ENCODE results near the gene SLC39A8. TPM values are rescaled to one million over a fixed set of nuclear protein-coding genes. Genes with fewer than 3 reads are reported as not detected.

Gene SLC39A8
- total RNA-seq, 1 donor from 2014 or later, result 6.9 TPM

GRCh38 chr4:102311912-102312311 is 33.4 kb downstream of the SLC39A8 start:
- Mint-ChIP-seq H3K27ac (no peak overlapping the region), H3K36me3 (peaks cover 2% of the 10 kb centered on the region), H3K9me3 (no peaks in the 10 kb centered on the region), H3K4me3 (no peak overlapping the region), H3K27me3 (ENCODE audit: insufficient read depth, low read depth) (no peaks in the 10 kb centered on the region), H3K4me1 (no peaks in the 10 kb centered on the region)
- Histone ChIP-seq H3K9me3 (ENCODE audit: low read depth) (no peaks in the 10 kb centered on the region), H3F3A (ENCODE audit: low read depth) (no peaks in the 10 kb centered on the region), H3K79me2 (ENCODE audit: low read depth) (no peaks in the 10 kb centered on the region), H4K20me1 (ENCODE audit: low read depth) (no peaks in the 10 kb centered on the region), H3K4me2 (no peak overlapping the region), H3K27ac (no peak overlapping the region), H3K9ac (no peak overlapping the region), H3K27me3 (no peaks in the 10 kb centered on the region), H3K4me3 (no peak overlapping the region), H3K4me1 (no peaks in the 10 kb centered on the region), H3K36me3 (no peaks in the 10 kb centered on the region), H2AFZ (replicated peaks) (no peak overlapping the region)
- no peak for DNase-seq (ENCODE audit: low spot score)
- TF ChIP-seq EZH2phosphoT487 (IDR thresholded peaks at IDR 0.05), result no peak
- no peak for TF ChIP-seq CTCF (IDR thresholded peaks at IDR 0.05)
- TF ChIP-seq EZH2 (IDR thresholded peaks at IDR 0.05), result no peak

GRCh38 chr4:102311407-102311806 is 33.9 kb downstream of the SLC39A8 start:
- Mint-ChIP-seq H3K9me3 (no peaks in the 10 kb centered on the region), H3K4me1 (no peaks in the 10 kb centered on the region), H3K36me3 (peaks cover 2% of the 10 kb centered on the region), H3K27me3 (ENCODE audit: insufficient read depth, low read depth) (no peaks in the 10 kb centered on the region), H3K27ac (no peak overlapping the region), H3K4me3 (no peak overlapping the region)
- H3K36me3 ChIP-seq, result no peaks in the 10 kb centered on the region
- no peak overlapping the region for H3K4me3 ChIP-seq
- no peaks in the 10 kb centered on the region for H3K9me3 ChIP-seq (ENCODE audit: low read depth)
- no peaks in the 10 kb centered on the region for H4K20me1 ChIP-seq (ENCODE audit: low read depth)
- H3K4me2 ChIP-seq, result no peak overlapping the region
- no peak overlapping the region for H3K9ac ChIP-seq
- no peaks in the 10 kb centered on the region for H3F3A ChIP-seq (ENCODE audit: low read depth)
- H3K79me2 ChIP-seq (ENCODE audit: low read depth), result no peaks in the 10 kb centered on the region
- H3K27ac ChIP-seq, result no peak overlapping the region
- H3K4me1 ChIP-seq, result no peaks in the 10 kb centered on the region
- TF ChIP-seq CTCF (IDR thresholded peaks at IDR 0.05) (no peak), EZH2phosphoT487 (IDR thresholded peaks at IDR 0.05) (no peak), EZH2 (IDR thresholded peaks at IDR 0.05) (no peak)
- H2AFZ ChIP-seq (replicated peaks), result no peak overlapping the region
- no peaks in the 10 kb centered on the region for H3K27me3 ChIP-seq
- no peak for DNase-seq (ENCODE audit: low spot score)

- Histone ChIP-seq H3K36me3 (no peaks in the 10 kb centered on the region), H3K4me1 (no peaks in the 10 kb centered on the region), H3K4me3 (no peak overlapping the region), H2AFZ (replicated peaks) (no peak overlapping the region), H3K9me3 (ENCODE audit: low read depth) (no peaks in the 10 kb centered on the region), H3F3A (ENCODE audit: low read depth) (no peaks in the 10 kb centered on the region), H4K20me1 (ENCODE audit: low read depth) (no peaks in the 10 kb centered on the region), H3K27ac (no peak overlapping the region), H3K9ac (no peak overlapping the region), H3K27me3 (no peaks in the 10 kb centered on the region), H3K4me2 (no peak overlapping the region), H3K79me2 (ENCODE audit: low read depth) (no peaks in the 10 kb centered on the region)
- Mint-ChIP-seq H3K27ac (no peak overlapping the region), H3K4me1 (no peaks in the 10 kb centered on the region), H3K4me3 (no peak overlapping the region), H3K9me3 (no peaks in the 10 kb centered on the region), H3K27me3 (ENCODE audit: insufficient read depth, low read depth) (no peaks in the 10 kb centered on the region), H3K36me3 (peaks cover 2% of the 10 kb centered on the region)
- no peak for DNase-seq (ENCODE audit: low spot score)
- TF ChIP-seq CTCF (IDR thresholded peaks at IDR 0.05) (no peak), EZH2phosphoT487 (IDR thresholded peaks at IDR 0.05) (no peak), EZH2 (IDR thresholded peaks at IDR 0.05) (no peak)
Observed at GRCh38 chr4:102308032-102308799, 37.1 kb downstream of the SLC39A8 start.

All from neural progenitor cell (in vitro differentiated cells).